Hematopoietic multipotent progenitor cell treated with erythropoietin and hydrocortisone succinate and interleukin-3 and kit ligand, for 17 days (in vitro differentiated cells): ENCODE data around the gene FUT7.
A peak's percentile ranks its signal among the peaks of the same experiment; 100 is the strongest.

ENCODE experiments used
- DNase-seq: peaks from one replicate; pipeline ENCODE4 v3.0.0-alpha.2; 2015; ENCODE audit warnings: low spot score

Gene FUT7

GRCh38 chr9:137031904-137032640 is at the start of gene FUT7:
TSS of gene FUT7 (minus strand) at chr9:137032088. CDS start at chr9:137031991, 97 bp downstream.
- no peak for DNase-seq

- DNase-seq: no peak
Observed at GRCh38 chr9:137080260-137081122, 48.6 kb upstream of the FUT7 start.

DNA sequence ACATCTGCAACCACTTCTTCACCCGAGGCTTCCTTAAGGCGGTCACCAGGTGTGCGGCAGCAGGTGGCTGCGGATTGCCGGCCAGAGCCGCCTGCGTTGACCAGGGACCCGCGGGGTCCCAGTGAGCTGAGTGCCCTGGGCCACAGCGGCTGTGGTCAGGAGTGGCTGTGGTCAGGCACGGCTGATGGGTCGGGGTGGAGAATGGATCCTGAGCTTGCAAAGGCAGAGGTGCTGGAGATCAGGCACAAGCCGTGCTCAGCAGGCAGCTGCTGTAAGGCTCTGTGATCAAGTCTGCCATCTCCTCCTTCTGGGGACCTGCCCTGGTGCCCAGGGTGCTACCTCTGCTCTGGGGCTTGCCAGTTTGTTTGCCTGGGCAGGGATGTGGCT is 47.5 kb upstream of the FUT7 start:
- DNase-seq: no peak

- DNase-seq: no peak
Observed at GRCh38 chr9:137078701-137079400, 47.0 kb upstream of the FUT7 start.

GRCh38 chr9:137077758-137078693 is 46.1 kb upstream of the FUT7 start:
- no peak for DNase-seq

DNA sequence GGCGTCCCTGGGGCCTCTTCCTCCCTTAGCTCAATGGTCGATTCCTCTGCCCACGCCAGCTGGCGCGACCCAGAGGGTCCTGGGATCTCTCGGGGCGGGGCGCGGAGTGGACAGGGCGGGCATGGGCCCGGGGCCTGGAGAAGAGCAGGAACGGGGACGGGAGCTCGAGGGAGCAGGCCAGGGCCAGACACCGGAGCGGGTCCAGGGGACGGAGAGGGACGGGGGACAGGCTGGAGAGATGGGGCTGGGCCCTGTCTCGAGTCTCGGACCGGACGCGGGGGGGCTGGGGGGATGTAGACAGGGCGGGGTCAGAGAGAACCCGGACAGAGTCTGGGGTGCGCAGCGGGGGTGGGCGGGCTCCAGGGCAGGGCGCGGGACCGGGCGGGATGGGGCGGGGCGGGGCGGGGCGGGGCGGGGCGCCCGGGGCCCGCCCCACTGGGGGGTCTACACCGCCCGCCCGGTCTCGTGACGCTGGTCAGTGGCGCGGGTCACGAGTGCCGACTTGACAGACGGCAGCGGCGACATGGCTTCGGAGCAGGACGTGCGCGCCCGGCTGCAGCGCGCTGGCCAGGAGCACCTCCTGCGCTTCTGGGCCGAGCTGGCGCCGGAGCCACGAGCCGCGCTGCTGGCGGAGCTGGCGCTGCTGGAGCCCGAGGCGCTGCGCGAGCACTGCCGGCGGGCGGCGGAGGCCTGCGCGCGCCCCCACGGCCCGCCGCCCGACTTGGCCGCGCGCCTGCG is 45.3 kb upstream of the FUT7 start, which contains the start of gene UAP1L1:
Gene UAP1L1 (plus strand): TSS at position 508 of the 738 bp plus-strand sequence. CDS start 16 bp downstream, at position 524.
- DNase-seq: peak; percentile 28

DNA sequence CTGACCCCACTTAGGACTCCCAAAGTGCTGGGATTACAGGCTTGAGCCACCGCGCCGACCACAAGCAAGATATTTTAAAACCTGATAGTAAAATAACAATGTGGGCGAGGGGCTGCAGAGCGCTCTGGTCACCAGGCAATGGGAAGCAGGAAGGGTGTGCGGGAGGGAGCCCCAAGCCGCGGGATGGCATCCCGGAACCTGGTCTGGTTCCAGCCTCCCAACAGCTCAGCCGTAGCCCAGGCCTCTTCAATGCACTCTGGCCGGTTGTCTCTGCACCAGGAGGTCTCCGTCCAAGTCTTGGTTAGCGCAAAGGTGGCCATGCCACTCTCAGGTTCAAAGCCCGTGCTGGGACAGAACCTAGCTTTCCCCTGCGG is 44.7 kb upstream of the FUT7 start:
- DNase-seq: no peak

GRCh38 chr9:137075275-137075775 is 43.4 kb upstream of the FUT7 start:
- DNase-seq: no peak

- no peak for DNase-seq
Observed at GRCh38 chr9:137074657-137075274, 42.9 kb upstream of the FUT7 start.

GRCh38 chr9:137073992-137074399 is 42.1 kb upstream of the FUT7 start:
- no peak for DNase-seq

DNA sequence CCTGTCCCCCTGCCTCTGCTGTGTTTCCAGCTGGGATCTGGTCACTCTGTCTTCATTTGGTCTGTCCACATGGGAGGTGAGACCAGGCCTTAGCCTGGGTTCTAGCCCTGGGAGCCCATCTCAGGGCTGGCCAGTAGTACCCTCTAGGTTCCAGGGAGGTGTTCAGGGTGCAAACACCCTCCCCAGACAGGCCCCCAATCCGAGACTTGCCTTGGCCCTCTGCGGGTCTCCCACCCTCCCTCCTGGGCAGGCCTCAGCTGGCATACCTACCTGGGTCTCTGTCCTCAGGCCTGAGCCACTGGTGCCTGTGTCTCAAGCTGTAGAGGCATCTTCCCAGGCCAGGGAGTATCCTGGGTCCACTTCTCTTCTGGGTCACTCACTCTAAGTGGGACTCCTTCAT is 39.4 kb upstream of the FUT7 start:
- no peak for DNase-seq

DNA sequence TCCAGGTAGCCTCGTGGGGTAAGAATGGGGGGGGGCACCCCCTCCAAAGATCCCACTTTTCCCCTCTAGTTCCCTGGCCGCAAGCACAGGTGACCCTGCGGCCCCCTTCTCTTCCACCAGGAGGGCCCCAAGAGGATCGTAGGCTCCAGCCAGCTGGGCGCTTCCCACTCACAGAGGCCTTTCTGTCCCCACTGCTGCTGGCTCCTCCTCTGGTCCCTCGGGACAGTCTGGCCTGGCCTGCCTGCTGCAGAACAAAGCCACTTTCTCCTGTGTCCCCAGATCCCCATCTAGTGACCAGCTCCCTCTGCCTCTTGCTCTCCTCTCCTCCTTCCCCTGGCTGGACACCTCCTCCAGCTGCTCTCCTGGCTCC is 39.0 kb upstream of the FUT7 start:
- DNase-seq: no peak

DNA sequence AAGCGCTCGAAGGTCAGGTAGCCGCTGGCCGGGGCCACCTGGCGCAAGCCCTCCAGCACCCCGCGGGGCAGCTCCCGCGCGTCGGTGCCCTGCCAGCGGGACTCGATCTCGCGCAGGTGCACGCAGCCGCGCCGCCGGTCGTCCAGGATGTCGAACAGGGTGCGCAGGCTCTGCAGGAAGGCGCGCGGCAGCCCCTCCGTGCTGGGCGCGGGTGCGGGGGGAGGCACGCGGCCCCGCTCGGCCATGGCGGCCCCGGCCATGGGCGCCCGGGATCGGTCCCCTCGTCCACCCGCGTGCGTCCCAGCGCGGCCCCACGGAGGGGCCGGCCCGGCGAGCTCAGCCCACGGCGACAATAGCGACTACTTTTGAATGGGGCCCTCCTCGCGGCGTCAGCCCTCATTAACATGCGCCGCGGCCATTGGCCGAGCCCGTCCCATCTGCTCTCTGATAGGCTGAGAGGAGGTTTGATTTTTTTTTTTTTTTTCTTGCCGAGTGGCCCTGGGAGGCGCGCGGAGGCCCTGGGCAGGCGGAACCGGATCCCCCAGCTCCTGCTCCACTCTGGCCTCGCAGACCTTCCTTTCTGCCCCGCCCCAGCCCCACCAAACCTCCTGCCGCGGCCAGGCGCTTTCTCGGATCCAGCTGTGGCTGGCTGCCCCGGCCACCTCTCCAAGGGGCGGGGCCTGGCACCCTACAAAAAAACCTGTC is 38.5 kb upstream of the FUT7 start, which contains the start of gene SAPCD2:
Gene SAPCD2 (minus strand): TSS at position 357 of the 705 bp plus-strand sequence. CDS start 97 bp downstream, at position 260.
- DNase-seq: peak; percentile 81

GRCh38 chr9:137069508-137070091 is 37.7 kb upstream of the FUT7 start:
- no peak for DNase-seq

- DNase-seq: no peak
Observed at GRCh38 chr9:137068539-137069507, 36.9 kb upstream of the FUT7 start.

- peak; percentile 81 for DNase-seq
Observed at GRCh38 chr9:137067860-137068538, 36.1 kb upstream of the FUT7 start.
